Measurements from ENCODE around the gene ST6GALNAC6.

The ST6GALNAC6 gene

DNA sequence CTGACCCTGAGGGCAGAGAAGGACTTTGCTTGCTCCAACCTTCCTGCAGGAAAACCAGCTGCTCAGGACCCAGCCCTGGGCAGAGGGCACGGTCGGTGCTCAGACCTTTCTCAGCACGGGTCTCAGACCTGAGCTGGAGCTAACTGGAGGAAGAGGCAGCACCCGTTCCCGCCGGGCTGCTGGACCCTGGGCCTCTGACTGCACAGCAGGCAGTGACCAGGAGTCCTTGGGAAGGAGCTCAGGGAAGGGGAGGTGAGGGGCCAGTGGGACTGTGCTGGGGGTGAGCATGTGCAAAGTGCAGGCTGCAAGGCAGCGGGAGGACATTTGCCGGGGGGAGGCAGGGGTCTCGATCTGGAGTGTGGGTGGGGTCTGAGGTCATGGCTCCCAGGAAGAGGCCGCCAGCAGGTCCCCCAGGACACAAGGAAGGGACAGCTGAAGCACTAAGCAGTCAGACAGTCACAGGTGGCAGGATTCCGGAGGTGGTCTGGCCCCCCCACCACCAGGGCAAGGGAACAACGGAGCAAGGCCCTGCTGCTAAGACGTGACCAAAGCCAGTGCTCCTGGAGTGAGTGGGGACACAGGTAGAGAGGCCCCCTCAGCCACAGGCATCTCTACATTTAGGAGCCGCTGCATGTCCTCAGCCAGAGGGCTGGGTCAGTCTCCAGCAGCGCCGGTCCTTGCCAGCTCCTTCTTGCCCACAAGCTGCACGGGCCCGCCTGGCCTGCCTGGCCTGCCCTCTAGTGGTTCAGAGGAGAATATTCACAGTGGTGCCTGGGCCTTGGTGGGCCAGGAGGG, 43.0 kb upstream of the ST6GALNAC6 start:
- Histone ChIP-seq H3K36me3 (ENCODE audit: control insufficient read depth, insufficient read depth, low read length) (peaks cover 70% of the 10 kb centered on the region), H3K4me3 (ENCODE audit: insufficient read depth, low read depth, low read length, poor library complexity, severe bottlenecking) (no peak overlapping the region), H3K9me3 (ENCODE audit: control insufficient read depth, low read length) (no peaks in the 10 kb centered on the region), H3K27me3 (replicated peaks; ENCODE audit: control insufficient read depth, insufficient read depth, low read length, poor library complexity, severe bottlenecking) (no peaks in the 10 kb centered on the region), H3K4me1 (ENCODE audit: control insufficient read depth, insufficient read depth, low read length, poor library complexity, severe bottlenecking) (peaks cover 11% of the 10 kb centered on the region), H3K27ac (ENCODE audit: insufficient read depth, low read length, poor library complexity, severe bottlenecking) (no peak overlapping the region)
- no peak for DNase-seq

DNA sequence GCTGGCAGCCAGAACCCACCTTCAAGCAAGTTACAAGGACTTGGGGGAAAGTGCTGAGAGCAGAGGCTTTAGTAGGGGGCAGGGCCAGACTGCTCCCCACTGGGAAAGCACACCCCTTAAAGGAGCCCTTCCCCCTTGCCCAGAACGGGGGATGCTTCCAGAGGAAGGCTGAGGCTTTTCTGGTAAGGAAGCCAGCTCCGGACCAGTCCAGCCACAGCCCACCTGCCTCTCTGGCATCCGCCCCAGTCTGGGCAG, 42.5 kb upstream of the ST6GALNAC6 start:
- H3K4me3 ChIP-seq (ENCODE audit: insufficient read depth, low read depth, low read length, poor library complexity, severe bottlenecking), result no peak overlapping the region
- H3K36me3 ChIP-seq (ENCODE audit: control insufficient read depth, insufficient read depth, low read length), result peaks cover 67% of the 10 kb centered on the region
- H3K27me3 ChIP-seq (replicated peaks; ENCODE audit: control insufficient read depth, insufficient read depth, low read length, poor library complexity, severe bottlenecking), result no peaks in the 10 kb centered on the region
- no peaks in the 10 kb centered on the region for H3K9me3 ChIP-seq (ENCODE audit: control insufficient read depth, low read length)
- DNase-seq, result no peak
- H3K4me1 ChIP-seq (ENCODE audit: control insufficient read depth, insufficient read depth, low read length, poor library complexity, severe bottlenecking), result peaks cover 15% of the 10 kb centered on the region
- no peak overlapping the region for H3K27ac ChIP-seq (ENCODE audit: insufficient read depth, low read length, poor library complexity, severe bottlenecking)

DNA sequence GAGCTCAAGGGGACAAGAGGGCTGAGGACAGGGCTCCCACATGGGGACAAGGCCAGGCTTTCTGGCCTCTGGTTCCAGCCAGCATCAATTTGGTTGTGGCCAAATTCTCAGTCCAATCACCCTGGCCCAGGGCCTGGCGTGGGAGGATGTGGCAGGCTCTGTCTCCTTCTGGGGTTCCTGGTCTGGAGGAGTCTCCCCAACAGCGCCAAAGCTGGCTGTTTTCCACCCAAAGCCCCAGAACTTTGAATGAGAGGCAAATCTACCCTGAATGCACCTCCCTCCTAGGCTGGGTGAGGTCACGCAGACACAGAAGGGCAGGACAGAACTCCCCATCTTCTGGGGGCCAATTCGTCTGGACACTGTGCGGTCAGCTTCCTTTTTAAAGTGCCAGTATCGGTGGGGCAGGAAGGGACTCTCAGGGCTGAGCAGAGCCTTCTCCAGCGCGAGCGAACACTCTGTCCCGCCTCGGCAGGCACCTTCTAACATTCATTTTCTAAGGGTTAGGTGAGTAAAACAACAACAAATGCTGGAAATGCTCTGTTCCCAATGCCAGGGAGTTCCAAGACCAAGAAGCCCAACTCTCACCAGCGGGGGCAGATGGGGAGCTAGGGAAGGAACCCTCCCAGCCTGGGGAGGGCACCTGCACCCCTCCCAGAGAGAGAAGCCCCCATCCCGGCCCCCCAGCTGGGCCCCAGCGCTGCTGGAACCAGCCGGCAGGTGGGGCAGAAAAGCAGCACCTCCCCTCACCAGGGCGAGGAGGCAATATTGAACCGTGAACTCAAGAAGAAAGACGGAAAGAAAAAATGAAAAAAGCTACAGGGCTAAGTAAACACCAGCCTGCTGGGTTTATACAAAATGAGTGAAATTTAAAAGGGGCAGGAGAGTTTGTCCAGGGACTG, 41.9 kb upstream of the ST6GALNAC6 start:
- no peak overlapping the region for H3K27ac ChIP-seq (ENCODE audit: insufficient read depth, low read length, poor library complexity, severe bottlenecking)
- H3K4me1 ChIP-seq (ENCODE audit: control insufficient read depth, insufficient read depth, low read length, poor library complexity, severe bottlenecking), result peaks cover 20% of the 10 kb centered on the region
- H3K36me3 ChIP-seq (ENCODE audit: control insufficient read depth, insufficient read depth, low read length), result peaks cover 61% of the 10 kb centered on the region
- DNase-seq, result no peak
- H3K9me3 ChIP-seq (ENCODE audit: control insufficient read depth, low read length), result no peaks in the 10 kb centered on the region
- no peaks in the 10 kb centered on the region for H3K27me3 ChIP-seq (replicated peaks; ENCODE audit: control insufficient read depth, insufficient read depth, low read length, poor library complexity, severe bottlenecking)
- H3K4me3 ChIP-seq (ENCODE audit: insufficient read depth, low read depth, low read length, poor library complexity, severe bottlenecking), result no peak overlapping the region

DNA sequence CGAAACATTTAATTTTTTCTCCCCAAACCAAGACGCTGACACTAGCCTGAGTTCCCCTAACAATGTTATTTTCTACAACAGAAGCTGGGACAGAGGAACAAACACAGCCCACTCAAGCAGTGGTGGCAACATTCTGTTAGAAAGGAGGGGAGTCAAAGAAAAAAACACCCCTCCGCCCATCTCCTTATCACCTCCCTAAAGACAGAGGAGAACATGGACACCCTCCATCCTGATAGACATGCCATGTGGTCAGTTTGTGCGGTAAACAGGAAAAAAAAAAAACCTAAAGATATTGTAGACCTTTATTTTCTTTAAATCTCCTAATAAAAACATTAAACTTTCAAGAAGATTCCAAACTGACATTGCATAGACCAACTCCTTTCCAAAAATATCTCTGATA, 41.2 kb upstream of the ST6GALNAC6 start:
- H3K27me3 ChIP-seq (replicated peaks; ENCODE audit: control insufficient read depth, insufficient read depth, low read length, poor library complexity, severe bottlenecking), result no peaks in the 10 kb centered on the region
- peaks cover 54% of the 10 kb centered on the region for H3K36me3 ChIP-seq (ENCODE audit: control insufficient read depth, insufficient read depth, low read length)
- no peaks in the 10 kb centered on the region for H3K9me3 ChIP-seq (ENCODE audit: control insufficient read depth, low read length)
- H3K4me1 ChIP-seq (ENCODE audit: control insufficient read depth, insufficient read depth, low read length, poor library complexity, severe bottlenecking), result peaks cover 26% of the 10 kb centered on the region
- DNase-seq, result no peak
- H3K27ac ChIP-seq (ENCODE audit: insufficient read depth, low read length, poor library complexity, severe bottlenecking), result no peak overlapping the region
- H3K4me3 ChIP-seq (ENCODE audit: insufficient read depth, low read depth, low read length, poor library complexity, severe bottlenecking), result no peak overlapping the region

DNA sequence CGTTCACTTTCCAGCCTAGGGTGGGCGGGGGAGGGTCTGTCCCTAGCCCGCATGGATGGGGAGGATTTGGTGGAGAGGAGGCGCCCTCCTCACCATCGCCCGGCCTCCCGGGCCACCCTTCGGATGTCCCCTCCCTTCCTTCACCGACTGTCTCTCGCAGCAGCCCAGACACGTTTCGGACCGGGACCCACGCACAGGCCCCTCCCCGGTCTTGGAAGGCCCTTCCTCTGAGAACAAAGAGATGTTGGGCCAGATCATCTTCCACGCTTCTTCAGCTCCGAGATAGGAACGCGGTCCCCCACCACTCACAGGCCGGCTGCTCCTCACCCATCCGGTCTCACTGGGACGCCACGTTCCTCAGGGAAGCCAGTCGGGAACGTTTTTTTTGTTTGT, 38.9 kb upstream of the ST6GALNAC6 start:
- peaks cover 31% of the 10 kb centered on the region for H3K36me3 ChIP-seq (ENCODE audit: control insufficient read depth, insufficient read depth, low read length)

DNA sequence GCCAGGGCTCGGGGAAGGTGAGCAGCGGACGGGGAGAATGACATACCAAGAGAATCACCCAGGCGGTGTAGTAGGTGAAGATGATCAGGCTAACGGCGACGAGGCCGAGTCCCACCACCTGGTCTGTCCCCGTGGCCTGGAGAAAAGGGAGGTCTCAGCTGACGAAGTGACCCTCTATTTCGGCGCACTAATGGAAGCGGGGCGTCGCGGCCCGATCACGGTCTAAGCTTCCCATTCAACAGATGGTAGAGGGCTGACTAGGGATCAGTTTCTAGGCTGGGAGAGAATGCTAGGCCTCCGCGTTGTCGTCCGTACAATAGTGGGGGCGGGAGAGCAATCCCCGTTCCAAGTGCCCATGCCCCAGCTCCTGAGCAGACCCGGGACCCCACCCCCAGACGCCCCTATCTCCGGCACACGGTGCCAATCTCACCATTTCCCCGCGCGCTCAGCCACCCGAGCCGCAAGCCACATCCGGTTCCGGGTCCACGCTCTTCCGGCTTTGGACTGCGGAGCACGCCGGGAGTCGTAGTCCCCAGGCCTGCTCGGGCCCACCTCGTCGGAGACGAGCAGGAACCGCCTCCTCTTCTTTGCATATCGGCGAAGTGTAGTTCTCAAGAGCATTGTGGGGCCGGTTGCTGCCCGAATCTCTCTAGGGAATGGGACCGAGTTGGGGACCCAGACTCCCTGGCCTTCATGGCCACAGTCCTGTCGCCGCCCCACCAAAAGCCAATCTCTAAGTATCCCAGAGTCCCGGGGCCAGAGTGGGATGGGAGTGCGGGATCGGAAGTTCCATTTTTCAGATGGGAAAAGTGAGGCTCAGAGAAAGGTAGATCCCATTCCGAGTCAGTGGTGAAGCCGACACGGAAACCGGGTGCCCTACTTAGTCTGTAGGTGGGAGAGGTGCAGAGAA, 38.2 kb upstream of the ST6GALNAC6 start, which contains the start of gene DPM2:
Gene DPM2 (minus strand): TSS at position 467 of the 910 bp plus-strand sequence. CDS start 34 bp downstream, at position 433.
- peak; percentile 72 to 79 (median 73) for DNase-seq
- Histone ChIP-seq H3K27ac (ENCODE audit: insufficient read depth, low read length, poor library complexity, severe bottlenecking) (peak within 1 kb of the TSS; percentile 76), H3K27me3 (replicated peaks; ENCODE audit: control insufficient read depth, insufficient read depth, low read length, poor library complexity, severe bottlenecking) (no peaks in the 10 kb centered on the region), H3K4me1 (ENCODE audit: control insufficient read depth, insufficient read depth, low read length, poor library complexity, severe bottlenecking) (peaks cover 24% of the 10 kb centered on the region), H3K4me3 (ENCODE audit: insufficient read depth, low read depth, low read length, poor library complexity, severe bottlenecking) (peak within 1 kb of the TSS; percentile 52), H3K9me3 (ENCODE audit: control insufficient read depth, low read length) (no peaks in the 10 kb centered on the region), H3K36me3 (ENCODE audit: control insufficient read depth, insufficient read depth, low read length) (peaks cover 25% of the 10 kb centered on the region)

More for the DNA sequence above, 38.9 kb upstream of the ST6GALNAC6 start:
- H3K4me3 ChIP-seq (ENCODE audit: insufficient read depth, low read depth, low read length, poor library complexity, severe bottlenecking), result peak overlapping the region; percentile 52
- no peaks in the 10 kb centered on the region for H3K9me3 ChIP-seq (ENCODE audit: control insufficient read depth, low read length)
- H3K27ac ChIP-seq (ENCODE audit: insufficient read depth, low read length, poor library complexity, severe bottlenecking), result peak overlapping the region; percentile 76
- peaks cover 24% of the 10 kb centered on the region for H3K4me1 ChIP-seq (ENCODE audit: control insufficient read depth, insufficient read depth, low read length, poor library complexity, severe bottlenecking)
- DNase-seq, result no peak
- H3K27me3 ChIP-seq (replicated peaks; ENCODE audit: control insufficient read depth, insufficient read depth, low read length, poor library complexity, severe bottlenecking), result no peaks in the 10 kb centered on the region

DNA sequence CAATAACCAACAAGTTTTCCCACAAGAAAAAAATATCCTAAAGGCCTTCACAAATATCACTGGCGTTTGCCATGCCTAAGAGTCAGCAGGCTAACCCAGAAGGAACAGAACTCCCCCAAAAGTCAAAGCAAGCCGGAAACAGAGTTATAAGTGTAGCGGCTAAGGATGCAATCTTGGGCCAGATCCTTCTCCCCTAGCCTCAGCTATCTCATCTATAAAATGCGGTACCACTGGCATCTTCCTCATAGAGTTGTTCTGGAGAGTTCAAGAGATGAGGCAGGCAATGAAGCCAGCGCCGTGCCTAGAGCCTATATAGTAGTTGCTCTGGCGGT, 37.6 kb upstream of the ST6GALNAC6 start:
- Histone ChIP-seq H3K36me3 (ENCODE audit: control insufficient read depth, insufficient read depth, low read length) (peaks cover 18% of the 10 kb centered on the region), H3K9me3 (ENCODE audit: control insufficient read depth, low read length) (no peaks in the 10 kb centered on the region), H3K4me1 (ENCODE audit: control insufficient read depth, insufficient read depth, low read length, poor library complexity, severe bottlenecking) (peaks cover 24% of the 10 kb centered on the region), H3K27me3 (replicated peaks; ENCODE audit: control insufficient read depth, insufficient read depth, low read length, poor library complexity, severe bottlenecking) (no peaks in the 10 kb centered on the region), H3K4me3 (ENCODE audit: insufficient read depth, low read depth, low read length, poor library complexity, severe bottlenecking) (peak overlapping the region; percentile 52), H3K27ac (ENCODE audit: insufficient read depth, low read length, poor library complexity, severe bottlenecking) (peak overlapping the region; percentile 76)
- no peak for DNase-seq

DNA sequence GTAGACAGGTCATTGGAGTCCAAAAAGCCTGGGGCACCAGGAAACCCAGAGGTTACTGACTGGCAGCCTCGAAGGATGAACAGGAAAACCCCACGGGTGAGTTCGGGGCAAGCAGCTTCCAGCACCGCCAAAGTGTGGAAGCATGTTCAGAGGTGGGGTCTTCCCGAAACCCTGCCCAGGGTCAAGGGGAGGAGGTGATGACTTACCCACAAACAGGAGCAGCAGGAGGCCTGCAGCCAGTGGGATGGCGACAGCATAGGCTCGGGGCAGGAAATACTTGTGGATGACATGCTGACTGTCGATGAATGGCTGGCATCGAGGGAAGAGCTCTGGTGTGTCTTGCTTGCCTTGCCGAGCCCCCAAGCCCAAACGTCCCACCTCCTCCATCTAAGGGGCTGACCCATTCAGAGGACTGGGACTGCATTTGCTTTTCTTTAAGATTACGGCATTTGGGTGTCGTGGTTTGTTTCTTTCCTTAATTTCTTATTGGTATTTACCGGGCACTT, 37.0 kb upstream of the ST6GALNAC6 start:
- no peak overlapping the region for H3K4me3 ChIP-seq (ENCODE audit: insufficient read depth, low read depth, low read length, poor library complexity, severe bottlenecking)
- peaks cover 27% of the 10 kb centered on the region for H3K4me1 ChIP-seq (ENCODE audit: control insufficient read depth, insufficient read depth, low read length, poor library complexity, severe bottlenecking)
- DNase-seq, result no peak
- no peaks in the 10 kb centered on the region for H3K27me3 ChIP-seq (replicated peaks; ENCODE audit: control insufficient read depth, insufficient read depth, low read length, poor library complexity, severe bottlenecking)
- H3K9me3 ChIP-seq (ENCODE audit: control insufficient read depth, low read length), result no peaks in the 10 kb centered on the region
- H3K27ac ChIP-seq (ENCODE audit: insufficient read depth, low read length, poor library complexity, severe bottlenecking), result no peak overlapping the region
- peaks cover 12% of the 10 kb centered on the region for H3K36me3 ChIP-seq (ENCODE audit: control insufficient read depth, insufficient read depth, low read length)

DNA sequence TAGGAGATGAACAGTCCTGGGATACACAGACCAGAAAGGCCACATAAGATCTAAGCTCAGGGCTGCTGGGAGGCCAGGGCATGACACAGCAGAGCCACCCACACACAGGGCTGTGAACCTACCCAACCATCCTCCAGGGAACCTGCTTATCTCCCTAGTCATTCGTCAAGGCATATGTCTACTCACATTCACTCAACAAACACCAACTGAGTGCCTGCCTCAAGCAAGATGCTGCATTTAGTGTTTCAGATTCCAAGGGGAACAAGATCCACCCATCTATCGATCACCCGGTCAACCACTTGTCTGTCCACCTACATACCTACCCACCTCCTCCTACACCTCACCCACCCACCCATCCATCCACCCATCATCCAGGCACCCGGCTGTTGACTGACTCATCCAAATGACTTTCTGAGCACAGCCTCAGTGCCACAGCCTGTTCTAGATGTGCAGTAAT, 36.4 kb upstream of the ST6GALNAC6 start:
- H3K4me3 ChIP-seq (ENCODE audit: insufficient read depth, low read depth, low read length, poor library complexity, severe bottlenecking), result no peak overlapping the region
- no peak for DNase-seq
- H3K27me3 ChIP-seq (replicated peaks; ENCODE audit: control insufficient read depth, insufficient read depth, low read length, poor library complexity, severe bottlenecking), result no peaks in the 10 kb centered on the region
- H3K27ac ChIP-seq (ENCODE audit: insufficient read depth, low read length, poor library complexity, severe bottlenecking), result no peak overlapping the region
- H3K9me3 ChIP-seq (ENCODE audit: control insufficient read depth, low read length), result no peaks in the 10 kb centered on the region
- H3K36me3 ChIP-seq (ENCODE audit: control insufficient read depth, insufficient read depth, low read length), result peaks cover 6% of the 10 kb centered on the region
- H3K4me1 ChIP-seq (ENCODE audit: control insufficient read depth, insufficient read depth, low read length, poor library complexity, severe bottlenecking), result peaks cover 33% of the 10 kb centered on the region

All from effector memory CD4-positive, alpha-beta T cell (primary cell).